ENCODE data around the gene DHCR7. TPM values are rescaled to one million over a fixed set of nuclear protein-coding genes. Genes with fewer than 3 reads are reported as not detected.
A peak's percentile ranks its signal among the peaks of the same experiment; 100 is the strongest.

The DHCR7 gene
- total and polyA plus RNA-seq, 2 experiments from 2014 or later = 13.6 to 15.7 TPM

DNA sequence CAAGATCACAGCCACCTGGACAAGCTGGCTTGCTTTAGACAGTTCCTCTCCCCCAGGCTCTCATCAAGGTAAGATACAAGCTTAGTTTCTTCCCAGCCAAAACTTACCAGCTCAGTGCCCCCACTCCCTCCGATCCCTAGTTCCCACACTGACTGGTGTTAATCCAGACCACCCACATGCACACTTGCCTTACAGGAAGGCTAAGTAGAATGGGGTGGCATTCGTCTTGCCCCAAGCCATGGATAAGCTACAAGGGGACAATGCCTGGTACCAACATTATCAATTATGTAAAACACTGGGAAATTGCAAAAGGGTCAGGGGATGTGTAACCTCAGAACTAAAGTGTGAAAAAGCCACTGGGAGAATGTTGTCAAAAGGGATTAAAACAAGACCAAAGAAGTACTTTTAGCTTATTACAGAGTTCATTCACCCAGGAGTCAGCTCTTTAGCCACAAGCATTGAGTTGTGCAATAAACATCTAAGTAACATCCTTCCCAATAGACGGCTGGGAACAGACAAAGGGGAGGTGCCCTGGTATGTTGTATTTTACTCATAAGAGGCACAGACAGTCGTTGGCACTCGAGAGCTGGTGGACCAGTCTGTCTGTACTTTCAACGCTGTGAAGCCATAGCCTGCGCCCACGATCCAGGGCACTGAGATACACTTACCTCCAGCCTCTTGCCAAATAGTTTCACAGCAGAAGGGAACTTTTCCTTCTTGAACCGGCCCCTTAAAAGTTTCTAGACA, 1.1 kb downstream of the DHCR7 start:
- H3K4me1 ChIP-seq (ENCODE audit: insufficient read depth) = 0 out of 2 replicates have a peak, but pooled peaks cover 4% of the 10 kb centered on the region
- 0 out of 2 replicates have a peak, but pooled peaks cover 4% of the 10 kb centered on the region for H3F3A ChIP-seq (ENCODE audit: insufficient read depth)
- in situ Hi-C loops (cut with MboI) = no loop called here
- H3K4me2 ChIP-seq (ENCODE audit: unreplicated experiment) = peak overlapping the region; percentile 92
- no peaks in the 10 kb centered on the region for H3K79me2 ChIP-seq (ENCODE audit: insufficient read depth)
- H3K4me3 ChIP-seq = peak overlapping the region; percentile 92
- H3K36me3 ChIP-seq (ENCODE audit: low read depth) = peaks cover 5% of the 10 kb centered on the region; the same call in 1 of the 2 replicates
- WGBS, 2 experiments (ENCODE audit: low coverage in 1 of 2, low lambda C conversion rate in 2 of 2, missing lambda C conversion rate in 2 of 2) = 36 to 41% methylated on average over 9 of the region's 9 CpGs
- H4K20me1 ChIP-seq (ENCODE audit: insufficient read depth) = no peaks in the 10 kb centered on the region
- peak; percentile 91 for DNase-seq
- no peaks in the 10 kb centered on the region for H3K27me3 ChIP-seq (replicated peaks; ENCODE audit: insufficient read depth)
- H3K9me2 ChIP-seq (ENCODE audit: insufficient read depth) = no peaks in the 10 kb centered on the region
- H2AFZ ChIP-seq = peak overlapping the region; percentile 100
- no peaks in the 10 kb centered on the region for H3K9me3 ChIP-seq (ENCODE audit: low read depth)
- no peak for TF ChIP-seq EZH2 (IDR thresholded peaks at IDR 0.05; ENCODE audit: insufficient read depth, poor library complexity, severe bottlenecking)
- no peak for TF ChIP-seq EZH2phosphoT487 (IDR thresholded peaks at IDR 0.05; ENCODE audit: insufficient read depth, low read depth)
- H3K27ac ChIP-seq = 0 out of 2 replicates have a peak overlapping the region, but pooled peaks have one; percentile 5
- no peak overlapping the region for H3K9ac ChIP-seq

DNA sequence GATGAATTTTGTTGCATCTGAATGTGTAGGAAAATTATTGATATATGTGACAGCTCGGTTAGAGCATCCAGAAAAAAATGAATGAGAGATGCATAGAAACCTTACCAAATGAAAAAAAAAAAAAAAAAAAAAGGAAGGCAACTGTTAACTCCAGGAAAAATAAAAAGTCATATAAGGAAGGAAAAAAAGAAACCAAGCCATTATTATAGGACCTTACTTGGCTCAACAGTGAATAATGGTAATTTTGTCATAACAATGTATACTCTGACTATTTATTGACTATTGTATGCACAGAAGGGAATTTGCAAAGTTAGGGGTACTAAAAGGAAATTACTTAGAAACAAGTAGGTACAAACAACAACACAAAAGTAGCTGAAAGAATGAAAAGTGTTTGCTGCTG, 2.0 kb downstream of the DHCR7 start:
- Histone ChIP-seq H3K79me2 (ENCODE audit: insufficient read depth) (no peaks in the 10 kb centered on the region), H3K36me3 (ENCODE audit: low read depth) (peaks cover 5% of the 10 kb centered on the region; the same call in 1 of the 2 replicates), H3K27me3 (replicated peaks; ENCODE audit: insufficient read depth) (no peaks in the 10 kb centered on the region), H2AFZ (no peak overlapping the region), H3K9me3 (ENCODE audit: low read depth) (no peaks in the 10 kb centered on the region), H3K9ac (no peak overlapping the region), H4K20me1 (ENCODE audit: insufficient read depth) (no peaks in the 10 kb centered on the region), H3K4me1 (ENCODE audit: insufficient read depth) (0 out of 2 replicates have a peak, but pooled peaks cover 4% of the 10 kb centered on the region), H3F3A (ENCODE audit: insufficient read depth) (0 out of 2 replicates have a peak, but pooled peaks cover 4% of the 10 kb centered on the region), H3K9me2 (ENCODE audit: insufficient read depth) (no peaks in the 10 kb centered on the region), H3K4me2 (ENCODE audit: unreplicated experiment) (no peak overlapping the region), H3K4me3 (no peak overlapping the region), H3K27ac (no peak overlapping the region)
- 79 to 88% methylated on average over 1 of the region's 1 CpG for WGBS, 2 experiments (ENCODE audit: low coverage in 1 of 2, low lambda C conversion rate in 2 of 2, missing lambda C conversion rate in 2 of 2)
- no peak for DNase-seq
- in situ Hi-C loops (cut with MboI) = no loop called here
- no peak for TF ChIP-seq EZH2phosphoT487 (IDR thresholded peaks at IDR 0.05; ENCODE audit: insufficient read depth, low read depth)
- no peak for TF ChIP-seq EZH2 (IDR thresholded peaks at IDR 0.05; ENCODE audit: insufficient read depth, poor library complexity, severe bottlenecking)

DNA sequence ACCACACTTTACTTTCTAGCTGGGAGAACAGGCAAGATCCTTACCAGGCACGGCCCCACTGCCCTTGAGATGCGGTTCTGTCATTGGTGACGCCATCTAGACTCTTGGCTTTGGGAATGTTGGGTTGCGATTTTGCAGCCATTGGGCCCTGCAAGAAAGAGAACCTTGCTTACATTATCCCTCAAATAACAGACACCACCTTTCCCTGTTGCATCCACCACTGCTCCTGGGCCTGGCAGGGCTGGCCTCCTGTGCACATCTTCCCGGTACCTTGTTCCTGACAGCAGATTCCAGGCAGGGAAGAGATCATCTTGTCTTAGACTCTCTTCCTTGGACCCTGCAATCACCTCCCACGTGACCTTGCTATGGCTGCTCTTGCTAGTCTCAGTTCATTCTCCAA, 3.4 kb downstream of the DHCR7 start:
- no peak for TF ChIP-seq EZH2 (IDR thresholded peaks at IDR 0.05; ENCODE audit: insufficient read depth, poor library complexity, severe bottlenecking)
- no peak for TF ChIP-seq EZH2phosphoT487 (IDR thresholded peaks at IDR 0.05; ENCODE audit: insufficient read depth, low read depth)
- H3K36me3 ChIP-seq (ENCODE audit: low read depth) = peaks cover 5% of the 10 kb centered on the region; the same call in 1 of the 2 replicates
- DNase-seq = no peak
- H3K9me2 ChIP-seq (ENCODE audit: insufficient read depth) = no peaks in the 10 kb centered on the region
- in situ Hi-C loops (cut with MboI) = no loop called here
- 0 out of 2 replicates have a peak, but pooled peaks cover 4% of the 10 kb centered on the region for H3F3A ChIP-seq (ENCODE audit: insufficient read depth)
- H3K79me2 ChIP-seq (ENCODE audit: insufficient read depth) = no peaks in the 10 kb centered on the region
- no peaks in the 10 kb centered on the region for H3K27me3 ChIP-seq (replicated peaks; ENCODE audit: insufficient read depth)
- no peaks in the 10 kb centered on the region for H4K20me1 ChIP-seq (ENCODE audit: insufficient read depth)
- no peak overlapping the region for H3K9ac ChIP-seq
- no peak overlapping the region for H2AFZ ChIP-seq
- 91 to 93% methylated on average over 6 of the region's 6 CpGs for WGBS, 2 experiments (ENCODE audit: low coverage in 1 of 2, low lambda C conversion rate in 2 of 2, missing lambda C conversion rate in 2 of 2)
- no peaks in the 10 kb centered on the region for H3K9me3 ChIP-seq (ENCODE audit: low read depth)
- H3K4me2 ChIP-seq (ENCODE audit: unreplicated experiment) = no peak overlapping the region
- no peak overlapping the region for H3K27ac ChIP-seq
- 0 out of 2 replicates have a peak, but pooled peaks cover 4% of the 10 kb centered on the region for H3K4me1 ChIP-seq (ENCODE audit: insufficient read depth)
- no peak overlapping the region for H3K4me3 ChIP-seq

DNA sequence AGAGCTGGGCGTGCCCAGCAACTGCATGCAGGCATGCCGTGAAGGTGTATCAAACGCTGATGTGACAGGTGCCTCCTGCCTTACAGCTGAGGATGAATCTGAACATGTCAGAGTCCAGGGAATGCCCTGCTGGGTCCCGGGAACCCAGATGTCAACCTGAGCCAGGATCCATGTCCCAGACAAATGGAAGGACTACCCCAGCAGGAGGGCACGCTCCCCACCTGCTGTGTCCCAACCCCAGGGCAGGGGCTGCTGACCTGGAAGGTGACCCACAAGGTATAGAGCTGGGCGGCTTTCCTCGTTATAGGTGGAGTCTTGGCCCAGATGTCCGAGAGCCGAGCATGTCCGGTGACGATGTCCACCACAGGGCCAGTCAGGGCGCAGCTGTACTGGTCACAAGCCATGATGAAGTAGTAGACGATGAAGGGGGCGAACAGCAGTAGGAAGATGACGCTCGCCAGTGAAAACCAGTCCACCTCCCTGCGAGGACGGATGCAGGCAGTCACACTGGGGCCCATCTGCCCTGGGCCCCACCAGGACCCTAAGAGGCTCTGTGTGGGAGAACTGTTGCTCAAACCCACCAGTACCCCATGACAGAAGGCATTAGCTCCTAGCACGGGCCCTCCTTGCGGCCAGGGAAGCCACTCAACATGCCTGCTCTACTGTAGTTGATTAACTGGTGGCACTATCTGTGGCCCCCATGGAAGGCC, 4.3 kb downstream of the DHCR7 start:
- WGBS, 2 experiments (ENCODE audit: low coverage in 1 of 2, low lambda C conversion rate in 2 of 2, missing lambda C conversion rate in 2 of 2) = 91 to 92% methylated on average over 20 of the region's 20 CpGs
- in situ Hi-C loops (cut with MboI) = no loop called here
- H3K4me2 ChIP-seq (ENCODE audit: unreplicated experiment) = no peak overlapping the region

More for the DNA sequence above, 4.3 kb downstream of the DHCR7 start:
- Histone ChIP-seq H3K9me2 (ENCODE audit: insufficient read depth) (no peaks in the 10 kb centered on the region), H3K9me3 (ENCODE audit: low read depth) (no peaks in the 10 kb centered on the region), H3K36me3 (ENCODE audit: low read depth) (peaks cover 5% of the 10 kb centered on the region; the same call in 1 of the 2 replicates), H2AFZ (no peak overlapping the region), H3K9ac (no peak overlapping the region), H3K4me1 (ENCODE audit: insufficient read depth) (0 out of 2 replicates have a peak, but pooled peaks cover 4% of the 10 kb centered on the region), H4K20me1 (ENCODE audit: insufficient read depth) (no peaks in the 10 kb centered on the region), H3K27me3 (replicated peaks; ENCODE audit: insufficient read depth) (no peaks in the 10 kb centered on the region), H3F3A (ENCODE audit: insufficient read depth) (0 out of 2 replicates have a peak, but pooled peaks cover 4% of the 10 kb centered on the region), H3K27ac (no peak overlapping the region), H3K79me2 (ENCODE audit: insufficient read depth) (no peaks in the 10 kb centered on the region), H3K4me3 (no peak overlapping the region)
- TF ChIP-seq EZH2phosphoT487 (IDR thresholded peaks at IDR 0.05; ENCODE audit: insufficient read depth, low read depth) = no peak
- TF ChIP-seq EZH2 (IDR thresholded peaks at IDR 0.05; ENCODE audit: insufficient read depth, poor library complexity, severe bottlenecking) = no peak
- DNase-seq = no peak

Data from GM23248 (cell line).